NCI-H1417 (cell line): ENCODE measurements around the gene EMC8.

Source experiments
- DNase-seq, 3 experiments: peaks; one replicate each; lab custom pipeline; 2025; lab: John Stamatoyannopoulos, UW

Gene EMC8

GRCh38 chr16:85730186-85730465, 69.2 kb downstream of the EMC8 start:
- no peak for DNase-seq

DNA sequence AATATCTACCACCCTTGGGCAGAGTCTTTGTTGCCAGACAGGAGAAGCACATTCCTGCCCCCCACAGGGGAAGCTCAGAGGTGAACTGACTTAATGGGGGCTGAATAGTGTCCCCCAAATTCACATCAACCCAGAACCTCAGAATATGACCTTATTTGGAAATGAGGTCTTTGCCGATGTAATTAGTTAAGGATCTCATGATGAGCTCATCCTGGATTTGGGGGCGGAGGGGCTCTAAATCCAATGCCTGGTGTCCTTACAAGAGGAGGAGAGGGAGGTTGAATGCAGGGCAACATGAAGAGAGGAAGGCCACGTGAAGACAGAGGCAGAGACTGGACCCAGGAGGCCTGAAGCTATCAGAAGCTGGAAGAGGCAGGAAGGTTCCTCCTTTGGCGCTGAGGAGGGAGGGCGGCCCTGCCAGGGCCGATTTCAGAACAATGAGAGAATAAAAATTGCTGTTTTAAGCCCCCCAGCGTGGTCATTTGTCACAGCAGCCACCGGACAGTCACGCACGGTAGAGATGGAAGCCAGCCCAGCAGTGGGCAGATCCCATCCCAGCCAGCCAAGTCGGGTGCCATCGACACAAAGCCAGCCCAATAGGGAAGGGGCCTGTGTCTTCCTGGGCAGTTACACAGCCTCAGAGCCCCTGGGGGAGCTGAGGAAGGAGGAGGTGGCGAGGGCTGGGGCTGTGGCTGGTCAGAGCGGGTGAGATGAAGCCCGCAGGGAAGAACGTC, 69.7 kb downstream of the EMC8 start:
- DNase-seq: no peak

DNA sequence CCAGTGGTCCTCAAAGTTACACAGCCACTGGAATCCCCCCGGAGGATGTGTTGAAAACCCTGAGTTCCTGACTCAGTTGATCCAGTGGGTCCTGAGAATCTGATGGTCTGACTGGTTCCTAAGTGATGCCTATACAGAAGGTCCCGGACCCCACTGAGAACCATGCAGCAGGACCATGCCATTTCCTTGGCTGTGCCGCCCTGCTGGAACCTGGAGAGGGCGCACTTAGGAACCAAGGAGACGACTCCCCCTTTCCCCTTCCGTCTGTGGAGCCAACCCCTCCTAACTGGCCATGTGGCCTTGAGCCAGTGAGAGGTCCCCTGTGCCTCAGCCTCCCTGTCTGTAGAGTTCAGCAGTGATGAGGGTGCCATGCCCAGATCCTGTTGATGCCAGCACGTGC, 70.5 kb downstream of the EMC8 start:
- no peak for DNase-seq
